Measurements from ENCODE around the gene TGFBR1.
"Not testable (repeated sequence)": the region's sequence is repeated elsewhere in the genome, so short reads cannot be mapped to it uniquely, and the experiment has no call there.

Gene TGFBR1

DNA sequence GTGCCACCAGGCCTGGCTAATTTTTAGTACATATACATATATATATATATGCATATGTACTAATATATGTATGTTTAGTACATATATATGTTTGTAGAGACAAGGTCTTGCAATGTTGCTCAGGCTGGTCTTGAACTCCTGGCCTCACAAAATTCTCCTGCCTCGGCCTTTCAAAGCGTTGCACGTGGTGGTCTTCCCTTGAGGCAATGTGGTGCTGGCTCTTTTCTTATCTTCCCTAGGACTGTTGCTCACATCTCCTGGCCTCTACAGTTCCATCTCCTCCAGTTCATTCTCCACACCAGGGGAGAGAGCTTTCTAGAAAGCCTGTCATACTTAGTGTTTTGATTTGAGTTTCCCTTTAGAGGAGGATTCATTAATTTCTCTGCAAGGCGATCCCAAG is 28.9 kb upstream of the TGFBR1 start:
- DNase-seq (ENCODE audit: low spot score) = no peak

DNA sequence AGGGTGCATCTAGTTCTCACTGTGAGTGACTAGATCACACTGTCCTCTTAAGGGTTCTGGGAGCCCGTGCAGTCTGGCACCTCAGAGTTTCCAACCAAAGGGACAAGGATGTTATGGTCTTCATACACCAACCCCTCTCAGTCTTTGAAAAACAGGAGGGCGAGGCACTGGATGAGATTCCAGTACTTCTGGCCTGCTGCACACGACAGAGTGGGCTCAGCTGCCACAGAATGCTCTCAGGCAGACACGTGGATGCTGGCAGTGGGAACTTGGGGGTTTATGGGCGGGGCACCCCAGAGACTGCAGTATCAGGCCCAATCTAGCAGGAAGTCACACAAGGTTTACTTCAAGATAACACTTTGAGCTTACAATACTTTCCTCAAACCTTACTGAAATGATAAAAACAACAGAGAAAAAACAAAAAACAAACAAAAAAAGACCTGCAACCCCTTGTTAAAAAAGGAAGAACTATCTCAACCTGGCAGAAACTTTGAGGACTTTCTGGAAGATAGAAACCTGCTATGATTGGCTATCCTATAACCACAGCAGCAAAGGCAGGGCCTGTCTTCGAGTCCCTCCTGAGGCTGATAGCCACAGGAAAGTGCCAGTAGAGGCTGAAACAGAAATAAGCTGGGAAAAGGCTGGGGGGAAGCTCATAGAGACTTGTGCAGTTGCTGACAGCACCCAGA is 28.3 kb upstream of the TGFBR1 start:
- peak; percentile 26 for DNase-seq (ENCODE audit: low spot score)

DNA sequence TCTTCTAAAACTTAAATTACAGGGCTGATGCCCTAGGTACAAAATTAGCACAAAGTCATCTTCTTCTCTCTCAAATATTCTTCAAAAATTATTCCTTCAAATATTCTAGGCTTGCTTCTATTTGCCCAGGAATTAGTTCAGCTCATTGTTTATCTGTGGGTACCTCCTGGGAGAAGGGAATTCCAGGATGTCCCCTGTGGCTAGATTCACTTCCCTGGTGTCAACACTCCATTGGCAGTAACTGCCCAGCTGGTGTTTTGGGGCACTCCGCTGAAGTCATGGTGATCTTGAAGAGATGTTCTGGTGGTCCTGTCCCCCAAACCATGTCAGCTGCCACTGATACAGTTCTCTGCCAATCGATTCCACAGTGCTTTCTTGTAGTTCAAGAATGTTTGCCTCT is 26.2 kb upstream of the TGFBR1 start:
- DNase-seq (ENCODE audit: low spot score) = no peak

DNA sequence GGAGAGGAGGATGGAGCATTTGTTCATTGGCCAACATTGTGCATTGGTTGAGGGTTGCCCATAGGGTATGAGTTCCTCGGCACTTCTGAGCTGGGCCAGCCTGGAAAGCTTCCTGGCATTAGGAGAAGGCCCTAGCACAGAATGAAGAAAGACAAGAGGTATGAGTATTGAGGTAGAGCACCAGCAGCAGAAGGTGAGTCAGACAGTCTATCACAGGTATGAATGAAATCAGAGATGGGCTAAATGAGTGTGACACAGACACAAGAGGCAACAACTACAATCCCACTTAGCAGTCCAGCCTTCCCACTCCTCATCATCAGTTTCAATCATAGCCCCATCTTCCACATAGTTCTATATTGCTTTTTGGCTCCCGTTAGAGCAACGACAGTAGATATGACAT is 25.4 kb upstream of the TGFBR1 start:
- DNase-seq (ENCODE audit: low spot score) = no peak

DNA sequence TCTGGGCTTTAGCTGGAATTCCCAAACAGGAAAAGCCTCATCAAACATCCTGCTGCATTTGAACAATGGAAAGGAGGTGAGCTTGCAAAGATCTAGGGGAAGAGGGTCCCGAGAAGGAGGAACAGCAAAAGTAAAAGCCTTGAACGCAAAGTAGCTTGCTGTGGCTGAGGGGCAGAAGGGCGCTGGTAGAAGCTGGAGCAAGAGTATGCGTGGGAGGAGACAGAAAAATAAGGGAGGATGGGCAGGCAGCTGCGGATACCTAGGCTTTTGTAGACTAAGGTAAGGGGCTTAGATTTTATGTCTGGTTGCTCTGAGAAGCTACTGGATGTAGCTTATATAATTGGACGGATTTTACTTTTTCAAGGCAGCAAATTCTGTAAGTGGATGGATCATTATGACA is 21.9 kb upstream of the TGFBR1 start:
- no peak for DNase-seq (ENCODE audit: low spot score)

DNA sequence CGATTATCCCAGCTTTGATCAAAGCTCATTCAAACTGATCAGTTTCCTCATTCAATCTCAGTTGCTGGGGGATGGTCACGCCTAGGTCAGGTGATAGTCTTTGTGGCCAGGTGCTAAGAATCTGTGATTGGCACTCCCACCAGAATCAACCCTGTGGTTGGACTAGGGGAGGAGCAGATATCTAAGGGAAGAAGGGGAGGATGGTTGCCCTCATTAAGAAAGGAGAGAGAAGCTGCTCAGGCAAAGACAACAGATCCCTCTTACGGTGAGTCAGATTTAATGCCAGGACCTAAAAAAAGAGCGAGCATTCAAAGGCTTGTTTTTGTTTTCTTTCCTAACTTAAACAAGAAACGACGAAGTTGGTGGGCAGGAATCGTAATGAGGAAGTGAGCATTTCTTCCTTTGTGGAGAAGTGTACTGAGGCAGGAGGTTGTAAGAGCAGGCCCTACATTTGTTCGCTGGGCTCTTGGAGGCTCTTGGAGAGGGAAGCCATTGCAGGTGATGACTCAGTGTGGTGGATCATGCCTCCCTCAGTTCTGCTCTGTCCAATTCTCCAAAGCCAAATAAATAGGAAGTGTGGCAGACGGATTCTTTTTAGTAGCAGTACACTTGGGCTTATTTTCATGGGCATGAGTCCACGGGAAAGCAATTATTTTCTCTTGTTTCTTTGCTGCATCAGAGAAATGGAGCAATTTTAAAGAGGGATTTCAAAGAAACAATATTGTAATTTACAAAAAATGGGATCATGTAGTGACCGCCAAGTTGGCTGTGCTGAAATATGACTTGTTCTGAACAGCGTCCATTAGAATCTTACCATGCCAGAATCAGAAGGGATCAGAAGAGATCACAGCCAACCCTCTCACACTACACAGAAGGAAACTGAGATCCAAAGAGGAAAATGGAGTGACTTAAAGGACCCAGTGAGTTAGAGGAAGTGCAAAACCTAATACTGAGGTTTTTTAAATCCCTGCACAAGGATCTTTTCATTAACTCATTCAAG is 18.7 kb upstream of the TGFBR1 start:
- DNase-seq (ENCODE audit: low spot score) = peak; percentile 56

DNA sequence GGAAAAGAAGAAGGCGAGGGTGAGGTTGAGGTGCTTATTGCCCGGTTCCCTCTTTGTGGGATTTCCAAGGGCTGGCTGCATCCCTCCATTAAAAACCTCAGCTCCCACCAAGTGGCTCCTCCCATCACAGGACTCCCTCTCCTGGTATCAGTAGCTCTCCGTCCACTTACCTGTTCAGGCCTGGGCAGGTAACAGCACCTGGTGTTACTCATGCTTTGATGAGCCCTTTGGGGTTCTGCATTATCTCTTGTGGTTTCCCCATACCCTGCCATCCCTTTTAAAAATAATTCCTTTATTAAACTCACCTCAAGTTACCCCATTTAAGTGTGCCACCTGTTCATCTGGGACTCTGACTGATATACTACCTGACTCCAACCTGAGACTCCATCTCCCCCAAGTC is 17.5 kb upstream of the TGFBR1 start:
- DNase-seq (ENCODE audit: low spot score) = no peak

DNA sequence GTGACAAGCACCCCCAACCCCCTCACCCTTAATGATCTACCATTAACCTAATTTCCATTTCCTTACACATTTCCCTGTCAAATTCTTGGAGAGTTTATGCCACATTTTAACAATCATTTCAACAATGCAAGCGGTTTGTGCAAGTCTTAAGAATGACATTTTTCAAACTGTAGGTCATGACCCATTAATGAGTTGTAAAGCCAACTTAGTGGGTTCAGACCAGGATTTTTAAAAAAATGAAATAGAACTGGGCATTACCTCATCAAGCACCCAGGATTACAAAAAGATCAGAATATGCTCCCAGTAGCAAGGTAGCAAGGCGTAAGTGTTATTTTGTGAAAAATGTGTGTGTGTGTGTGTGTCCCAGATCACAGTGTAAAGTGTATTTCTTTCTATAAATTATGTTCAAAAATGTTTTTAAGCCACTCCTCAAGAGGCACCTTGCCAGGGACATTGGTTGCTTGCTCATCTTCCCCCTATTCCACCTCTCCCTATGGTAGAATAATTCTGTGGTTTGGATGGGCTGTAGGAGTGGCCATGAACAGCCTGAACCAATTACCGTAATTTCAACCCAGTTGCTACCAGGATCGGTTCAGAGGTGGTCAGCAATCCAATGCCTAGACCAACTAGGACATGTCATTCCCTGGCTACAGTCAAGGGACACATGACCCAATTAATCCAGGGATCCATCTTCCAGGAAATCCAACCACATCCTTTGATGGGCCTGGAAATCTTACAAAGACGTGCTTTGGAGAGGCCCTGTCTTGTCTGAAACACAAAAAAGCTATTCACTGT is 14.4 kb upstream of the TGFBR1 start:
- DNase-seq (ENCODE audit: low spot score) = no peak

DNA sequence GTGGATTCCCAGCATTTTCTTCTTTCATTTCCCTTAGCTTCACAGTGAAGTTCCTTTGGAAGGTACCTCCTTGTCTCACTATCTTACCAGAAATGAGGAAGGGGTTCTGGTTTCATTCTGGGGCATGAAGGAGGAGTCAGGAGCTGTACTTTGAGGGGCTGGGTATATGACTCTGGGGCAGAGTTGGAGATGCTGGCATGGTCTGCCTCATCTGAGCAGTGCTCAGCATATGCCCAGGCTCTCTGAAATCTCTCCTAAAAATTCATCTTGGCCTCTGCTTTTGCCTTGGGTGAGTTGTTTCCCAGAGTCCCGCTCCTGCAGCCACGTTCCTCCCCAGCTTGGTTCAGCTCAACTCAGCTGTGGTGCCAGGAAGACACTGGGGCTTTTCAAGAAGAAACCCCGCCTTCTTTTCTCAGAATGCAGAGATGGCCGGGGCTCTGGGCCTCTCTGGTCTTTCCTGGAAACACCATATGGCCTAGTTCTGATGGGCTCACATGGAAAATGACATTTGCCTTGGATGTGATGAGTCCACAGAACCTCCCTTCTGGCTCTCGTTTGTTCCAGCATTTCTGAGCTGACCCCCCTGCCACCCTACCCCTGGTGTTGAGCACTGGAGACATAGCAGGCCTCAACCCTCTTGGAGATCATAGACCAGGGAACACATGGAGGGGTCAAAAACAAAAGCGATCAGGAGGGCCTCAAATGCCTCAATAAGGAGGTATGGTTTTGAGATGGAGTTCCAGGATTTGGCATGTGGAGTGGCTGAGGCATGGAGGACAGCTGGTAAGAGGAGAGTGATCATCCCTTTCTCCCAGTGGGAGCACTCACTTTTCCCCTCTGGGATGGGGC is 12.0 kb upstream of the TGFBR1 start:
- no peak for DNase-seq (ENCODE audit: low spot score)

DNA sequence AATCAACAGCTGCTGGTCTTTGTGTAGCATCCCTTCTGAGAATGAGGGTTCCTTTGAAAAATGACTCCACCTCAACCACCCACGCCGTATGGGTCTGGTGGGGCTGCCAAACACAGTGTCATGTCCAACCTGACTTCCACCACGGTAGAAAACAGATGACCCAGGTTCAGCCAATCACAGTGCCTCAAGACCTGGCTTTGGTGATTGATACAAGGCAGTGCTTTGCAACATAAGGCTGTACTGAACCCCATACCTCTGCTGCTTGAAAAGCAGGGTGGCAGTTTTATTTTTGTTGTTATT is 11.5 kb upstream of the TGFBR1 start:
- DNase-seq (ENCODE audit: low spot score) = no peak

DNA sequence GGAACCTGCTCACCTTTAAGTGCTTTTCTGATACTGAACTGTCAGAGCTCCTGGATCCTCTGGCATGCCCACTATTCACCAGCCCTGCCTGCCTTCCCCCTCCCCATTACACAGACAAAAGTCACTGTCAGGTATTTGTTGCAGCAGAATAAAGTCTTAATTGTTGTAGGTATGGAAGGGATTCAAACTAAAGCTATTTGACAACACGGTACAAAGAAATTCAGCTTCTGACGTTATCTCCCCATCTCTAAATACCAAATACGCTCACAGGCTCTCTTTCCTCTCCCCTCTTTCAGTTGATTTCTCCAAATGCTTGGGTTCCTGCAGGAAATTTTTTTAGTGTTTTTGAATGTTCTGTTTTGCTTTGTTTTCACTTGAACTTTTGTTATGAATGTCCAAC is 9.3 kb upstream of the TGFBR1 start:
- no peak for DNase-seq (ENCODE audit: low spot score)

DNA sequence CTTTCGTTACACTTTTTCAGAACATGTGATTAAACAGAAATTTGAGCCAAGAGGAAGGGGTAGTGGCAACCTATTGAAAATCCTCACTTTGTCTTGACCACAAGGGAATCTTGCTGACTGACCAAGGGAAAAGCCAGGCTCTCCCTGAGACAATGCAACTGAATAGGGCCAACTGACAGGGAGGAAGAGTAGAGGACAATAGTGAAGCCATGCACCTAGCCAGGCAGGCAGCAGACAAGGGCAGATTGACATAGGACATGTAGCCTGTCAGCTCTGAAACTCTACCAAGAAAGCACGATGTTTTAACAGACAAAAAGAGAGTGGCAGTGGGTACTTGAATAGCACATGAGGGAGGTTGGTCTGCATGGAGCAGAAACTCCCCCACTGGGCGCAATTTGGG is 8.5 kb upstream of the TGFBR1 start:
- no peak for DNase-seq (ENCODE audit: low spot score)

DNA sequence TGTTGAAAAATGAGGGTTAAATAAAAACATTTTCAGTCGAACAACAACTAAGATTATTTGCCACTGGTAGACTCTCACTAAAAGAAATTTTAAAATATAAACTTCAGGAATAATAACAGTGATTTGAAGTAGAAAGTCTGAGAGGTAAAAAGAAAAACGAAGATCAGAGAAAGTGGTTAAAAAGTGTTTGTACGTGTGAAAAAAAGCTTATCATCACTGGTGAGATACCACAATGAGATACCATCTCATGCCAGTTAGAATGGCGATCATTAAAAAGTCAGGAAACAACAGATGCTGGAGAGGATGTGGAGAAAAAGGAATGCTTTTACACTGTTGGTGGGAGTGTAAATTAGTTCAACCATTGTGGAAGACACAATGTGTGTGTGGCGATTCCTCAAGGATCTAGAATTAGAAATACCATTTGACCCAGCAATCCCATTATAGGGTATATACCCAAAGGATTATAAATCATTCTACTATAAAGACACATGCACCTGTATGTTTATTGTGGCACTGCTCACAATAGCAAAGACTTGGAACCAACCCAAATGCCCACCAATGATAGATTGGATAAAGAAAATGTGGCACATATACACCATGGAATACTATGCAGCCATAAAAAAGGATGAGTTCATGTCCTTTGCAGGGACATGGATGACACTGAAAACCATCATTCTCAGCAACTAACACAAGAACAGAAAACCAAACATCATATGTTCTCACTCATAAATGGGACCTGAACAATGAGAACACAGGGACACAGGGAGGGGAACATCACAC is 4.9 kb upstream of the TGFBR1 start:
- DNase-seq (ENCODE audit: low spot score) = not testable (repeated sequence)

DNA sequence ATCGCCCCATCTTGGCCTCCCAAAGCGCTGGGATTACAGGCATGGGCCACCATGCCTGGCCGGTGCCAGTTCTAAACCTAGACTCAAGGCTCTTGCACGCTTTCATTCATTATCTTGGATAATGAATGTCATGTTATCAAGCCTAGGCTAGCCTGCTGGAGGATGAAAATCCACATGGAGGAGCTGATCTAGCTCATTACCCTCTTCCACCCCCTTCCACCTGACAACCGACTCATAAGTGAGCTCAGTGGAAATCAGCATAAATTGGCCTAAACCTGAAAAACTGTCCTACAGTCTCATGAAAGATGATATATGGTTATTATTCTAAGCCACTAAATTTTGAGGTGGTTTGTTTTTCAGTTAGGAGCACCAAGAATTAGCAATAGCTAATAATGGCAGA is 3.6 kb upstream of the TGFBR1 start:
- no peak for DNase-seq (ENCODE audit: low spot score)

DNA sequence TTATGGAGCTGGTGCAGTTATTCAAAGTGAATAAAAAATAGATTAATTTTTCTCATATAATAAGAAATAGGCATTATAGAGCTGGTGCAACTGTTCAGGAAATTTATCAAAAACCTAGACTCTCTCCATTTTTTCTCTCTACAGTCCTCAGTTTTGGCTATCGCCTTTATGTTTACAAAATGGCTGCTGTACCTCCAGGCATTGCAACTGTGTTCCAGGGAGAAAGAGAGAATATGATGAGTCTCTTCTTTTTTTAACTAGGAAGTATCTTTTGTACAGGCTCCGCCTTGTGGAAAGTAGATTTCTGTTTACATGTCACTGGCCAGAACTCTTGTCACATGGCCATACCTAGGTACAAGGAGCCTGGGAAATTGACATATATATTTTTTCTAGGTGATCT is 3.1 kb upstream of the TGFBR1 start:
- DNase-seq (ENCODE audit: low spot score) = no peak

DNA sequence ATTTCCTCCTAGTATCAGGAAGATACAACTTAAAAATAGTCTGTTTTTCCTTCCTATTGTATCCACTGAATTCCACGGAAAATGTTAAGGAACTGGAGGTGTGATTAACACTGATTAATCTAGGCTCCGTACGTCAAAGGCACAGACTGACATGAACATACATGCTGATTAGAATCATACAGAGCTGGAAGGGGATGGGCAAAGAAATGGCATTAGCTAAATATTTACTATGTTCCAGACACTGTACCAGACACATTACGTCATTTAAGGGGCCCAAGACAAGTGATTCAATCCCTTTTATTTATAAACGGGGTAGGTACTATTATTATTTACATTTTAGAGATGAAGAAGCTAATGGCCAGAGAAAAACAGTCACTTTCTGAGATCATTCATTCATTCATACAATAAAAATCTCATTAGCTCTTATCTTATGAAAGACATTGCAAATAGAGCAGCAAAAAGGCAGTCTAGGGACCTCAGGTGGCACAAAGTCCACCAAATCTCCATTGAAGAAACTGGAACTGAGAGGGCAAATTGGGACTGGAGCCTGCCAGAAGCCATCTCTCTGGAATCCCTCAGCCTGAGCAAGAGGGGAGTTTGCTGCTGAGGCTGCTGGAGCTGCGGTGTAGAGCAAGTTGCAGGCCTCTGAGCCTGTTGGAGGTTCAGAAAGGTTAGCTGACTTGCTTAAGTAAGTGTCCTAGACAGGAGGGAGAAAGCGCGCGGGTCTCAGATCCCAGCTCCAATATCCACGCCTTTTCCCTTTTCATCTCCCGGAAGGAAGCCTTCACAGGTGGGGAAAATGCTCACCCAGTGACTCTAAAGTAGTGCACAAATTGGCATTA is 1.6 kb upstream of the TGFBR1 start:
- no peak for DNase-seq (ENCODE audit: low spot score)

DNA sequence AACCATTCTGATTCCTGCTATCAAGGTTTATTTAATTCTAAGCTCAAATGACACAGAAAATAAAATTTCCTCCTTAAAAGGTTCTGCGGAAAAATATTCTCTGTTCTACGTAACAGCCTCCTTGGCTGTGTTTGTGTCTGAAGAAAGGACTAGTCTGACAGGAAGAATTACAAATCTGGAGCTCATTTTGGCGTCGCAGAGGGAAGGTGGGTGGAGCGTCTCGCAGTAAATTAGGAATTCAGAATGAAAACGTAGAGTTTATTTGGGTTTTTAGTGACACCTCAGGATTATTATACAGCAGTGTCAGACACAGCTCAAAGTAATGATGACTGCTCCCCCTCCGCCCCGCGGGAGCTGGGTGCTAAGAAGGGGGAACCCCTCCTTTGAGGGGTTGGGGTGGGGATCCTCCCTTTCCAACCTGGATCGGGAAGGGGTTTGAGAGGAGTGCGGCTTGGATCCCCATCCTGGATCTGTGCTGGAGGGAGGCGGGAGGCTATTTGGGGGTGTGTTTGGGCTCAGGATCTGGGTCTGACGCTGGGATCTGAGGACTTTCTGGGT is 933 bp upstream of the TGFBR1 start:
- DNase-seq (ENCODE audit: low spot score) = peak; percentile 30

DNA sequence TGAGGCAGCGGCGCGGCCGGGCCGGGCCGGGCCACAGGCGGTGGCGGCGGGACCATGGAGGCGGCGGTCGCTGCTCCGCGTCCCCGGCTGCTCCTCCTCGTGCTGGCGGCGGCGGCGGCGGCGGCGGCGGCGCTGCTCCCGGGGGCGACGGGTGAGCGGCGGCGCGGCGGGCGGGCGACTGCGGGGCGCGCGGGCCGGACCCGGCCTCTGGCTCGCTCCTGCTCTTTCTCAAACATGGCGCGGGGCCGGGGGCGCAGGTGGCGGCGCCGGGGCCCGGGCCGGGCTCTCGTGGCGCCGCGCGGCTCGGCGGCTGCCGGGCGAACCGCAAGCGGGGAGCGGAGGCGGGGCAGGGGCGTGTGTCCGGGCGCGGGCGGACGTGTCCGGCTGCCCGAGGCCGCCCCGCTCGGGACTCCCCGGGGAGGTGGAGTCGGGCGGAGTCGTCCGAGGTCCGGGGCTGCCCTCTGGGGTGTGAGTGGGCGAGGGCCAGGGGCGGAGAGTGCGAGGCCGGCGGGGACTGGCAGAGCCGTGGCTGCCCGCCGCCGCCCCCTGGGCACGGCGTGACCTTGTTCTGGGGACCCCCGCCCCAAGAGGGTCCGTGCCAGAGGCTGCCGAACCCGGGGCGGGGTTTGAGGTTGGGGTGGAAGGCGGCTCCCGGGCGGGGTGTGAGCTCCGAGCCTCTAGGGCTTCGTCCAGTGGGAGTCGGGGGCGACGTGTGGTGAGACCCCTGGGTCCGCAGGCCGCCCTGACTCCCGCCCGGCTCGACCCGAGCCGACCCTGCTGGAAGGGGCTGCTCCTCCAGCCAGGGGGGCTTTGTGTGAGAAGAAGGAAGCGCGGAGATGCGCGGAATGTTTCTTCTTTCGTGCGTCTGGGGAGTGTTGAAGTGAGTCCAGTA is 485 bp downstream of the TGFBR1 start:
- no peak for DNase-seq (ENCODE audit: low spot score)

DNA sequence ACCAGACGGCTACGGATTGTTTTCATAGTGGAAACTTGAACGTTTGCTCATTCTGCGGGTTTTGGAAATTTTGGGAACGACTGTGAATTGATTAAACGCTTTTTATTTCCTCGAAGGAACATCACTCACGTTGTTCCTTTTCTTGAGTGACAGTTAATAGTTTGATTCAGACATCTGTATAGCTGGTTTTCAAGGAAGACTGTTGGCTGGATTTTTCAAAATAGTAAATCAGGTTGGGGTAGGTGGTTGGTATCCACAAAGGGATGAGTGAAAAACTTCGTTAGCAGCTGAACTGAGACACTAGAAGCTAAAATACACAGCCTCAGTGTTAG is 1.1 kb downstream of the TGFBR1 start:
- DNase-seq (ENCODE audit: low spot score) = no peak
